H1 (cell line): ENCODE measurements around the gene RHOU.

Source experiments
- CTCF ChIP-seq, 3 experiments: IDR thresholded peaks; 1 replicate in 2 of 3; 2 replicates in 1 of 3; pipeline versions ENCODE4 v1.5.1 to v1.6.1; 2011; ENCODE audit warnings: low read length in 3 of 3, mild to moderate bottlenecking in 3 of 3, inconsistent platforms in 2 of 3, low read depth in 1 of 3, moderate library complexity in 1 of 3; ENCODE audit not compliant: insufficient read depth in 1 of 3; ENCODE audit errors: control extremely low read depth in 1 of 3
- EGR1 ChIP-seq: IDR thresholded peaks from 2 replicates; pipeline ENCODE4 v1.6.1; 2011; ENCODE audit warnings: low read depth, low read length, borderline replicate concordance
- EZH2 ChIP-seq: fragments of 200-600 bp; sonication (generic); IDR thresholded peaks from 2 replicates; pipeline ENCODE4 v1.7.1; 2012; ENCODE audit warnings: low read depth, mild to moderate bottlenecking, moderate library complexity, low read length, inconsistent platforms; ENCODE audit not compliant: severe bottlenecking
- FOSL1 ChIP-seq: IDR thresholded peaks from 2 replicates; pipeline ENCODE4 v1.6.1; 2011; ENCODE audit warnings: mild to moderate bottlenecking, low read depth, low read length, moderate library complexity; ENCODE audit not compliant: insufficient read depth
- HDAC2 ChIP-seq, 2 experiments: fragments of 300-600 bp in 1 of 2; sonication (generic) in 1 of 2; IDR thresholded peaks; 2 replicates each; pipeline ENCODE4 v1.6.1; 2011 to 2012; ENCODE audit warnings: low read depth in 2 of 2, low read length in 2 of 2, mild to moderate bottlenecking in 2 of 2, moderate library complexity in 2 of 2, borderline replicate concordance in 1 of 2, inconsistent platforms in 1 of 2
- JUND ChIP-seq: IDR thresholded peaks from 2 replicates; pipeline ENCODE4 v1.6.1; 2011; ENCODE audit warnings: mild to moderate bottlenecking, improper control_type of control experiment, low read length
- KDM4A ChIP-seq: IDR thresholded peaks from one replicate; pipeline ENCODE4 v1.7.1; 2012; ENCODE audit warnings: low read depth, mild to moderate bottlenecking, moderate library complexity, low read length, inconsistent platforms; ENCODE audit not compliant: severe bottlenecking
- NANOG ChIP-seq: IDR thresholded peaks from 2 replicates; pipeline ENCODE4 v1.6.1; 2011; ENCODE audit warnings: low read length, low read depth, mild to moderate bottlenecking, inconsistent platforms; ENCODE audit not compliant: insufficient read depth, poor library complexity, severe bottlenecking
- NRF1 ChIP-seq: IDR thresholded peaks from 2 replicates; pipeline ENCODE4 v1.6.1; 2011; ENCODE audit warnings: mild to moderate bottlenecking, low read depth, low read length, improper control_type of control experiment
- POLR2A ChIP-seq, 2 experiments: IDR thresholded peaks; 1 replicate in 1 of 2; 2 replicates in 1 of 2; pipeline ENCODE4 v1.6.1; 2011; ENCODE audit warnings: low read depth in 2 of 2, low read length in 2 of 2, mild to moderate bottlenecking in 2 of 2; ENCODE audit errors: control extremely low read depth in 1 of 2
- SUZ12 ChIP-seq: fragments of 200-600 bp; sonication (generic); IDR thresholded peaks from 2 replicates; pipeline ENCODE4 v1.6.1; 2012; ENCODE audit warnings: mild to moderate bottlenecking, inconsistent platforms, low read length, moderate library complexity, mixed read lengths
- TAF1 ChIP-seq: IDR thresholded peaks from 2 replicates; pipeline ENCODE4 v1.6.1; 2011; ENCODE audit warnings: mild to moderate bottlenecking, low read depth, low read length
- USF2 ChIP-seq: IDR thresholded peaks from 2 replicates; pipeline ENCODE4 v1.6.1; 2011; ENCODE audit warnings: low read length, improper control_type of control experiment
- YY1 ChIP-seq: IDR thresholded peaks from 2 replicates; pipeline ENCODE4 v1.6.1; 2011; ENCODE audit warnings: low read depth, mild to moderate bottlenecking, low read length

- TF ChIP-seq CTCF (IDR thresholded peaks at IDR 0.05; ENCODE audit: control extremely low read depth in 1 of 3, insufficient read depth in 1 of 3, low read depth in 1 of 3, low read length in 3 of 3) (no peak), EGR1 (no peak), POLR2A (IDR thresholded peaks at IDR 0.05; ENCODE audit: control extremely low read depth in 1 of 2, low read depth in 2 of 2, low read length in 2 of 2) (no peak), YY1 (no peak), EZH2 (no peak), HDAC2 (IDR thresholded peaks at IDR 0.05; ENCODE audit: borderline replicate concordance in 1 of 2, low read depth in 2 of 2, low read length in 2 of 2) (no peak), SUZ12 (no peak), FOSL1 (no peak), NANOG (no peak), NRF1 (no peak), KDM4A (no peak), USF2 (no peak), JUND (no peak), TAF1 (no peak)
Measured at GRCh38 chr1:228691211-228691610, 44.1 kb upstream of the RHOU start.
